SK-N-SH treated with all-trans-retinoic acid at 6 μM for 48 hours (cell line): ENCODE results near the gene DNASE1L2.
"Not testable (repeated sequence)": the region's sequence is repeated elsewhere in the genome, so short reads cannot be mapped to it uniquely, and the experiment has no call there.

ENCODE experiments used
- ATAC-seq: fragments of 200-7000 bp; cut with Tn5 transposase; 3 replicates; pipeline ENCODE4 v1.9.1; 2020; ENCODE audit warnings: mild to moderate bottlenecking, moderate library complexity
- ARNTL ChIP-seq: fragments of 450-650 bp; formaldehyde crosslinking; IDR thresholded peaks from 2 replicates; pipeline ENCODE4 v1.5.0; 2020; ENCODE audit warnings: low read depth, mild to moderate bottlenecking, moderate library complexity, borderline replicate concordance
- BACH2 ChIP-seq: fragments of 250-450 bp; sonication (Bioruptor Pico); IDR thresholded peaks from 2 replicates; pipeline ENCODE4 v1.9.0; 2021; ENCODE audit warnings: mild to moderate bottlenecking, borderline replicate concordance
- CREB5 ChIP-seq: fragments of 250-450 bp; sonication (Bioruptor Pico); IDR thresholded peaks from 2 replicates; pipeline ENCODE4 v1.5.1; 2020; ENCODE audit warnings: low read depth, mild to moderate bottlenecking, moderate library complexity
- CSDC2 ChIP-seq: fragments of 250-450 bp; sonication (Bioruptor Pico); IDR thresholded peaks from 2 replicates; pipeline ENCODE4 v1.5.0; 2020; ENCODE audit warnings: mild to moderate bottlenecking, moderate library complexity
- CSRNP3 ChIP-seq: fragments of 250-450 bp; sonication (Bioruptor Pico); IDR thresholded peaks from 2 replicates; pipeline ENCODE4 v1.5.1; 2021; ENCODE audit warnings: mild to moderate bottlenecking, moderate library complexity
- ESRRG ChIP-seq: fragments of 250-450 bp; sonication (Bioruptor Pico); IDR thresholded peaks from 2 replicates; pipeline ENCODE4 v1.6.1; 2021; ENCODE audit warnings: mild to moderate bottlenecking
- OSR1 ChIP-seq: fragments of 250-450 bp; sonication (Bioruptor Pico); IDR thresholded peaks from 2 replicates; pipeline ENCODE4 v1.8.0; 2022; ENCODE audit warnings: moderate library complexity, mild to moderate bottlenecking, inconsistent platforms
- RARB ChIP-seq: fragments of 250-450 bp; sonication (Bioruptor Pico); IDR thresholded peaks from 2 replicates; pipeline ENCODE4 v1.8.0; 2021; ENCODE audit warnings: mild to moderate bottlenecking, moderate library complexity
- TCF4 ChIP-seq: fragments of 250-450 bp; sonication (Bioruptor Pico); IDR thresholded peaks from 2 replicates; pipeline ENCODE4 v1.8.0; 2021; ENCODE audit warnings: mild to moderate bottlenecking, moderate library complexity, borderline replicate concordance
- TOX ChIP-seq: fragments of 250-450 bp; sonication (Bioruptor Pico); IDR thresholded peaks from 2 replicates; pipeline ENCODE4 v1.8.0; 2021; ENCODE audit warnings: mild to moderate bottlenecking, moderate library complexity, borderline replicate concordance
- TSHZ2 ChIP-seq: fragments of 250-450 bp; sonication (Bioruptor Pico); IDR thresholded peaks from 2 replicates; pipeline ENCODE4 v1.5.0; 2020; ENCODE audit warnings: mild to moderate bottlenecking, moderate library complexity
- ZC3H10 ChIP-seq: fragments of 250-450 bp; sonication (Bioruptor Pico); IDR thresholded peaks from 2 replicates; pipeline ENCODE4 v1.5.1; 2021; ENCODE audit warnings: mild to moderate bottlenecking, moderate library complexity
- ZNF565 ChIP-seq: fragments of 450-650 bp; formaldehyde crosslinking; conservative IDR thresholded peaks from 2 replicates; pipeline ENCODE4 v1.5.0; 2020; ENCODE audit warnings: low read depth, mild to moderate bottlenecking, moderate library complexity
- ZNF70 ChIP-seq: fragments of 450-650 bp; formaldehyde crosslinking; IDR thresholded peaks from 2 replicates; pipeline ENCODE4 v1.5.0; 2020; ENCODE audit warnings: mild to moderate bottlenecking, moderate library complexity
- ZNF8 ChIP-seq: fragments of 450-650 bp; formaldehyde crosslinking; IDR thresholded peaks from 2 replicates; pipeline ENCODE4 v1.5.0; 2020; ENCODE audit warnings: mild to moderate bottlenecking, moderate library complexity
- TF ChIP-seq, protein P1 (sequence below): fragments of 250-450 bp; sonication (Bioruptor Pico); IDR thresholded peaks from 2 replicates; pipeline ENCODE4 v1.8.0; 2021; ENCODE audit warnings: low read depth, mild to moderate bottlenecking, moderate library complexity, borderline replicate concordance
- TF ChIP-seq, protein P2 (sequence below): fragments of 250-450 bp; sonication (Bioruptor Pico); IDR thresholded peaks from 2 replicates; pipeline ENCODE4 v1.8.0; 2020; ENCODE audit warnings: mild to moderate bottlenecking, moderate library complexity, borderline replicate concordance

The DNASE1L2 gene

GRCh38 chr16:2253293-2253692 is 17.0 kb downstream of the DNASE1L2 start:
- ATAC-seq: no peak
- TF ChIP-seq ZC3H10 (no peak), CSDC2 (CRISPR knock-in tag) (no peak), ESRRG (CRISPR knock-in tag) (no peak), BACH2 (no peak), ARNTL (CRISPR knock-in tag) (no peak), CREB5 (no peak), ZNF70 (CRISPR knock-in tag) (no peak), ZNF8 (CRISPR knock-in tag) (no peak)
- TF ChIP-seq, protein P1, sequence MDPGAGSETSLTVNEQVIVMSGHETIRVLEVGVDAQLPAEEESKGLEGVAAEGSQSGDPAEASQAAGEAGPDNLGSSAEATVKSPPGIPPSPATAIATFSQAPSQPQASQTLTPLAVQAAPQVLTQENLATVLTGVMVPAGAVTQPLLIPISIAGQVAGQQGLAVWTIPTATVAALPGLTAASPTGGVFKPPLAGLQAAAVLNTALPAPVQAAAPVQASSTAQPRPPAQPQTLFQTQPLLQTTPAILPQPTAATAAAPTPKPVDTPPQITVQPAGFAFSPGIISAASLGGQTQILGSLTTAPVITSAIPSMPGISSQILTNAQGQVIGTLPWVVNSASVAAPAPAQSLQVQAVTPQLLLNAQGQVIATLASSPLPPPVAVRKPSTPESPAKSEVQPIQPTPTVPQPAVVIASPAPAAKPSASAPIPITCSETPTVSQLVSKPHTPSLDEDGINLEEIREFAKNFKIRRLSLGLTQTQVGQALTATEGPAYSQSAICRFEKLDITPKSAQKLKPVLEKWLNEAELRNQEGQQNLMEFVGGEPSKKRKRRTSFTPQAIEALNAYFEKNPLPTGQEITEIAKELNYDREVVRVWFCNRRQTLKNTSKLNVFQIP (CRISPR knock-in tag): no peak
- TF ChIP-seq, protein P2, sequence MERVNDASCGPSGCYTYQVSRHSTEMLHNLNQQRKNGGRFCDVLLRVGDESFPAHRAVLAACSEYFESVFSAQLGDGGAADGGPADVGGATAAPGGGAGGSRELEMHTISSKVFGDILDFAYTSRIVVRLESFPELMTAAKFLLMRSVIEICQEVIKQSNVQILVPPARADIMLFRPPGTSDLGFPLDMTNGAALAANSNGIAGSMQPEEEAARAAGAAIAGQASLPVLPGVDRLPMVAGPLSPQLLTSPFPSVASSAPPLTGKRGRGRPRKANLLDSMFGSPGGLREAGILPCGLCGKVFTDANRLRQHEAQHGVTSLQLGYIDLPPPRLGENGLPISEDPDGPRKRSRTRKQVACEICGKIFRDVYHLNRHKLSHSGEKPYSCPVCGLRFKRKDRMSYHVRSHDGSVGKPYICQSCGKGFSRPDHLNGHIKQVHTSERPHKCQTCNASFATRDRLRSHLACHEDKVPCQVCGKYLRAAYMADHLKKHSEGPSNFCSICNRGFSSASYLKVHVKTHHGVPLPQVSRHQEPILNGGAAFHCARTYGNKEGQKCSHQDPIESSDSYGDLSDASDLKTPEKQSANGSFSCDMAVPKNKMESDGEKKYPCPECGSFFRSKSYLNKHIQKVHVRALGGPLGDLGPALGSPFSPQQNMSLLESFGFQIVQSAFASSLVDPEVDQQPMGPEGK (CRISPR knock-in tag): no peak
- TF ChIP-seq, all 23 proteins: peak for 0

- TF ChIP-seq, protein P1 (CRISPR knock-in tag): no peak
- TF ChIP-seq ESRRG (CRISPR knock-in tag) (no peak), ARNTL (CRISPR knock-in tag) (no peak), OSR1 (CRISPR knock-in tag) (no peak)
- no peak for ATAC-seq
These were observed 20.4 kb downstream of the DNASE1L2 start for GRCh38 chr16:2256531-2257140.

DNA sequence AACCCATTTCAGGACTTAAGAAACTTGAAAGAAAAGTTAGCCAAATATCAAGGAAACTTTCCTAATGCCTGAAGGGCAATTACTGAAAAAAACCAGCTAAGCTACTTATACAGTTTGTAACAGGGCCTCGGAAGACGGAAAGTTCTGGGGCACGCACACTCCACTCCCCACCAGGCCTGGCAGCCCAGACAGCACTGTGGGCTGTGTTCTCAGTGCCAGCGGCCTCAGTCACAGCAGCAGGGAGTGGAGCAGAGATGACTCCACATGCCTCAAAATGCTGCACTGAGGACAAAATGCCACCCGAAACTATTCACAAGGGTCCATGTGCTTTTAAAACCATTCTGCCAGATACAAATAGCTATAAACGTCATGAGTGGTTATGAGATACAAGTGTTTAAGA is 21.5 kb downstream of the DNASE1L2 start:
- TF ChIP-seq TCF4 (CRISPR knock-in tag) (no peak), TOX (no peak), ZNF565 (CRISPR knock-in tag) (no peak), ZC3H10 (no peak), ARNTL (CRISPR knock-in tag) (no peak), CSRNP3 (CRISPR knock-in tag) (no peak), TSHZ2 (CRISPR knock-in tag) (no peak), RARB (CRISPR knock-in tag) (no peak)

GRCh38 chr16:2258530-2258929 is 22.3 kb downstream of the DNASE1L2 start:
- not testable (repeated sequence) for ATAC-seq

More for the DNA sequence above, 21.5 kb downstream of the DNASE1L2 start:
- ATAC-seq: no peak
